ENCODE results near the gene RETREG3.

DNA sequence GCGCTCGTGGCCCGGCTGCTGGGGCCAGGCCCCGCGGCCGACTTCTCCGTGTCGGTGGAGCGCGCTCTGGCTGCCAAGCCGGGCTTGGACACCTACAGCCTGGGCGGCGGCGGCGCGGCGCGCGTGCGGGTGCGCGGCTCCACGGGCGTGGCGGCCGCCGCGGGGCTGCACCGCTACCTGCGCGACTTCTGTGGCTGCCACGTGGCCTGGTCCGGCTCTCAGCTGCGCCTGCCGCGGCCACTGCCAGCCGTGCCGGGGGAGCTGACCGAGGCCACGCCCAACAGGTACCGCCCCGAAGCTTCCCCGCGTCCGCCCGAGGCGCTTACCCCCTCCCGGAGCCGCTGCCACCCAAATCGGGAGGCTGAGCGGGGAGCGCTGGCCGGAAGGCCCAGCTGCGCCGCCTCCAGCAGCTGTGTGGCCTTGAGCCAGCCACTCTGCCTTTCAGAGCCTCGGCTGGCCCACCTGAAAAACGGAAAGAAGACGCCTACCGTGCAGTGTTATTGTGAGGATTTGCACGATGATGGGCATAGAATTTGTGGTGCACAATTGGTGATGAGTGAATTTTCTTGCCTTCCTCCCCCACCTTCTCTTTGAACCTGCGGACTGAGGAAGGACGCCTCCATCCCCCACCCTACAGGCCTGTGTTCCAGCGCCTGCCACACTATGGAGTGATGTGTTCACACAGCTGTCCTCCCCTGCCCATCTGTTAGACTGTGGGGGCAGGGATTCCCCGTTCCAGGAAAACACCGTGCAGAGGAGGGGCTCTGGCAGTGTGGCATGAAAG lies 72.6 kb downstream of the RETREG3 start:
- TF ChIP-seq CTCF (conservative IDR thresholded peaks at IDR 0.05): no peak
- TF ChIP-seq ZFX (IDR thresholded peaks at IDR 0.05): peak; percentile 72; the same call in 1 of the 2 replicates

Data from C4-2B (cell line).